ENCODE results near the gene PLCXD1.

Gene PLCXD1

GRCh38 chrX:330726-331150 is 49.6 kb downstream of the PLCXD1 start:
- DNase-seq (ENCODE audit: low read depth, low spot score) = no peak
- H3K4me3 ChIP-seq (ENCODE audit: low read depth, low read length) = no peak overlapping the region
- ChIA-PET CTCF (no interaction called here), POLR2A (no interaction called here)
- no peak for TF ChIP-seq CTCF (IDR thresholded peaks at IDR 0.05; ENCODE audit: insufficient read depth, low read length, missing control alignments)

- H3K4me3 ChIP-seq (ENCODE audit: low read depth, low read length) = peak overlapping the region; percentile 8; the same call in 1 of the 2 replicates
- no peak for TF ChIP-seq CTCF (IDR thresholded peaks at IDR 0.05; ENCODE audit: insufficient read depth, low read length, missing control alignments)
- ChIA-PET CTCF (no interaction called here), POLR2A (no interaction called here)
- DNase-seq (ENCODE audit: low read depth, low spot score) = no peak
Measured at GRCh38 chrX:331151-331824, 50.1 kb downstream of the PLCXD1 start.

- POLR2A ChIA-PET = no interaction called here
- no peak for TF ChIP-seq CTCF (IDR thresholded peaks at IDR 0.05; ENCODE audit: insufficient read depth, low read length, missing control alignments)
- H3K4me3 ChIP-seq (ENCODE audit: low read depth, low read length) = no peak overlapping the region; the same call in 1 of the 2 replicates
- DNase-seq (ENCODE audit: low read depth, low spot score) = no peak
- CTCF ChIA-PET = no interaction called here
Measured at GRCh38 chrX:331825-332495, 50.8 kb downstream of the PLCXD1 start.

GRCh38 chrX:332496-332860 is 51.3 kb downstream of the PLCXD1 start:
- ChIA-PET CTCF (no interaction called here), POLR2A (no interaction called here)
- no peak for DNase-seq (ENCODE audit: low read depth, low spot score)
- no peak overlapping the region for H3K4me3 ChIP-seq (ENCODE audit: low read depth, low read length)
- TF ChIP-seq CTCF (IDR thresholded peaks at IDR 0.05; ENCODE audit: insufficient read depth, low read length, missing control alignments) = no peak

GRCh38 chrX:332916-333610 is 51.9 kb downstream of the PLCXD1 start:
- ChIA-PET CTCF (no interaction called here), POLR2A (no interaction called here)
- no peak overlapping the region for H3K4me3 ChIP-seq (ENCODE audit: low read depth, low read length)
- TF ChIP-seq CTCF (IDR thresholded peaks at IDR 0.05; ENCODE audit: insufficient read depth, low read length, missing control alignments) = no peak
- DNase-seq (ENCODE audit: low read depth, low spot score) = no peak

- ChIA-PET POLR2A (no interaction called here), CTCF (no interaction called here)
- DNase-seq (ENCODE audit: low read depth, low spot score) = no peak
- TF ChIP-seq CTCF (IDR thresholded peaks at IDR 0.05; ENCODE audit: insufficient read depth, low read length, missing control alignments) = no peak
- no peak overlapping the region for H3K4me3 ChIP-seq (ENCODE audit: low read depth, low read length)
Measured at GRCh38 chrX:333611-334311, 52.6 kb downstream of the PLCXD1 start.
